Smooth muscle cell (in vitro differentiated cells): Measurements from ENCODE around the gene TSPAN10. TPM values are rescaled to one million over a fixed set of nuclear protein-coding genes. Genes with fewer than 3 reads are reported as not detected.
"Not testable (repeated sequence)": the region's sequence is repeated elsewhere in the genome, so short reads cannot be mapped to it uniquely, and the experiment has no call there.

Experiments
- DNase-seq: peaks from one replicate; lab custom pipeline; 2025; ENCODE audit not compliant: unreplicated experiment; lab: John Stamatoyannopoulos, UW
- H2AFZ ChIP-seq: fragments of 200-600 bp; sonication (generic); 2 replicates; pipeline ENCODE4 v1.6.0; 2016; ENCODE audit warnings: antibody characterized with exemption, low read depth, mild to moderate bottlenecking
- H3F3A ChIP-seq: fragments of 200-600 bp; sonication (generic); 2 replicates; pipeline ENCODE4 v1.6.0; 2017; ENCODE audit warnings: antibody characterized with exemption, low read depth
- H3K27ac ChIP-seq: fragments of 200-600 bp; sonication (generic); 2 replicates; pipeline ENCODE4 v1.5.1; 2016; ENCODE audit warnings: low read depth, mild to moderate bottlenecking
- H3K27me3 ChIP-seq: fragments of 200-600 bp; sonication (generic); 2 replicates; pipeline ENCODE4 v1.6.1; 2016; ENCODE audit warnings: low read depth, mild to moderate bottlenecking
- H3K36me3 ChIP-seq: fragments of 200-600 bp; sonication (generic); 2 replicates; pipeline ENCODE4 v1.5.1; 2016; ENCODE audit warnings: low read depth
- H3K4me1 ChIP-seq: fragments of 200-600 bp; sonication (generic); 2 replicates; pipeline ENCODE4 v1.5.1; 2016; ENCODE audit warnings: low read depth
- H3K4me2 ChIP-seq: fragments of 200-600 bp; sonication (generic); 2 replicates; pipeline ENCODE4 v1.6.0; 2016; ENCODE audit warnings: mild to moderate bottlenecking
- H3K4me3 ChIP-seq: fragments of 200-600 bp; sonication (generic); 2 replicates; pipeline ENCODE4 v1.5.1; 2016; ENCODE audit warnings: mild to moderate bottlenecking
- H3K79me2 ChIP-seq: fragments of 200-600 bp; sonication (generic); 2 replicates; pipeline ENCODE4 v1.6.0; 2016; ENCODE audit warnings: low read depth, mild to moderate bottlenecking
- H3K9ac ChIP-seq: fragments of 200-600 bp; sonication (generic); 2 replicates; pipeline ENCODE4 v1.6.0; 2016; ENCODE audit warnings: low read depth
- H3K9me3 ChIP-seq: fragments of 200-600 bp; sonication (generic); replicated peaks from 2 replicates; pipeline ENCODE4 v1.5.1; 2016; ENCODE audit warnings: low read depth
- H4K20me1 ChIP-seq: fragments of 200-600 bp; sonication (generic); 2 replicates; pipeline ENCODE4 v1.6.0; 2016; ENCODE audit warnings: low read depth
- WGBS: methylation state at CpG from one replicate; pipeline ENCODE4 v1.1.7; 2016; ENCODE audit warnings: low lambda C conversion rate; 5-methylcytosine and 5-hydroxymethylcytosine counted together
- polyA plus RNA-seq: library from polyadenylated mRNA; unstranded; fragments of >200 nt; fragmentation: Nextera tagmentation; extraction: Ambion mirVana; gene quantifications from 2 replicates; pipeline ENCODE4 v1.2.1, GENCODE V29; 2016
- total RNA-seq: library from RNA; depleted of rRNA; stranded (reverse); fragments of >200 nt; gene quantifications from 2 replicates; pipeline ENCODE4 v1.2.3, GENCODE V29; 2014
- TF ChIP-seq, protein P1 (sequence below): fragments of 200-600 bp; sonication (generic); IDR thresholded peaks from 2 replicates; pipeline ENCODE4 v1.5.1; 2017; ENCODE audit warnings: borderline replicate concordance, mild to moderate bottlenecking, antibody characterized with exemption; ENCODE audit not compliant: insufficient read depth, poor library complexity, severe bottlenecking

The TSPAN10 gene
- total and polyA plus RNA-seq, 2 experiments from 2014 or later: 0.67 to 1.2 TPM

DNA sequence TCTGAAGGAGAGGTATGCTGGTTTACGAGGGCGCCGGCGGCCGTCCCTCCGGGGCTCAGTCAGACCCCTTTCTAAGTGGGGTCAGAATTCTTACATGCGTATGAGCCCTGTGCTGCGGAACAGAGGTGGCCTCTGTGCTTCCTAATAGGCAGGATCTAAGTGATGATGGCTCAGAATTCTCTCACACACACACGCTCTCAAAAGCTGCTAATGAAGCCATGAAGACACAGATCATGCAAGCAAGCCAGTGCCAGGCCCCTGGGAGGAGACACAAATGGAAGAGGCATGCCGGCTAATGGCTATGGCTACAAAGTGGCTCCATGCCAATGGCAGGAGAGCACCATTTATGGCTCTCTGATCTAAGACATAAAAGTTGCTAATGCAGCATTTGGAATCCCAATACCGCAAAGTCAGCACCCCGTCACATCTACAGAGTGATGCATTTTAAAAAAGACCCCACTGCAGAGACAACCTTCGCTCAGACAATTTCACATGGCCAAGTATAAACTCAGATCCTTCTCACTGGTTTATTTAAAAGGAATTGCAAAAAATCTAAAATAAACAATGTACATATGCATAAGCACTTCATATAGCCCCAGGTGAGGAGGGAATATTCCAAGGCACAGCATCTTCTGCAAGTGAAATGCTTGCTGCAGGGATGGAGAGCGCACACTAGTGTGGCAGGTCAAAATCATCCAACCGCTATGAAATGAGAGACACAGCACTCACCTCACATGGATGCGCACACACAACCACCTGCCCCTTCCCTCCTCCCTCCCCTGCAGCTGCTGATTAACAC lies 24.6 kb upstream of the TSPAN10 start:
- H3K36me3 ChIP-seq: peaks cover 6% of the 10 kb centered on the region
- H2AFZ ChIP-seq: no peak overlapping the region
- no peak overlapping the region for H3K27ac ChIP-seq
- no peaks in the 10 kb centered on the region for H3K4me1 ChIP-seq
- H4K20me1 ChIP-seq: peaks cover 92% of the 10 kb centered on the region
- no peak overlapping the region for H3K4me3 ChIP-seq
- H3K9me3 ChIP-seq: no peaks in the 10 kb centered on the region
- no peak overlapping the region for H3K9ac ChIP-seq
- WGBS: 85% methylated on average over 16 of the region's 16 CpGs
- H3F3A ChIP-seq: peaks cover 5% of the 10 kb centered on the region
- H3K79me2 ChIP-seq: peaks cover 72% of the 10 kb centered on the region
- no peak for DNase-seq
- no peak overlapping the region for H3K4me2 ChIP-seq
- no peaks in the 10 kb centered on the region for H3K27me3 ChIP-seq
- TF ChIP-seq, protein P1, sequence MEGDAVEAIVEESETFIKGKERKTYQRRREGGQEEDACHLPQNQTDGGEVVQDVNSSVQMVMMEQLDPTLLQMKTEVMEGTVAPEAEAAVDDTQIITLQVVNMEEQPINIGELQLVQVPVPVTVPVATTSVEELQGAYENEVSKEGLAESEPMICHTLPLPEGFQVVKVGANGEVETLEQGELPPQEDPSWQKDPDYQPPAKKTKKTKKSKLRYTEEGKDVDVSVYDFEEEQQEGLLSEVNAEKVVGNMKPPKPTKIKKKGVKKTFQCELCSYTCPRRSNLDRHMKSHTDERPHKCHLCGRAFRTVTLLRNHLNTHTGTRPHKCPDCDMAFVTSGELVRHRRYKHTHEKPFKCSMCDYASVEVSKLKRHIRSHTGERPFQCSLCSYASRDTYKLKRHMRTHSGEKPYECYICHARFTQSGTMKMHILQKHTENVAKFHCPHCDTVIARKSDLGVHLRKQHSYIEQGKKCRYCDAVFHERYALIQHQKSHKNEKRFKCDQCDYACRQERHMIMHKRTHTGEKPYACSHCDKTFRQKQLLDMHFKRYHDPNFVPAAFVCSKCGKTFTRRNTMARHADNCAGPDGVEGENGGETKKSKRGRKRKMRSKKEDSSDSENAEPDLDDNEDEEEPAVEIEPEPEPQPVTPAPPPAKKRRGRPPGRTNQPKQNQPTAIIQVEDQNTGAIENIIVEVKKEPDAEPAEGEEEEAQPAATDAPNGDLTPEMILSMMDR: no peak

DNA sequence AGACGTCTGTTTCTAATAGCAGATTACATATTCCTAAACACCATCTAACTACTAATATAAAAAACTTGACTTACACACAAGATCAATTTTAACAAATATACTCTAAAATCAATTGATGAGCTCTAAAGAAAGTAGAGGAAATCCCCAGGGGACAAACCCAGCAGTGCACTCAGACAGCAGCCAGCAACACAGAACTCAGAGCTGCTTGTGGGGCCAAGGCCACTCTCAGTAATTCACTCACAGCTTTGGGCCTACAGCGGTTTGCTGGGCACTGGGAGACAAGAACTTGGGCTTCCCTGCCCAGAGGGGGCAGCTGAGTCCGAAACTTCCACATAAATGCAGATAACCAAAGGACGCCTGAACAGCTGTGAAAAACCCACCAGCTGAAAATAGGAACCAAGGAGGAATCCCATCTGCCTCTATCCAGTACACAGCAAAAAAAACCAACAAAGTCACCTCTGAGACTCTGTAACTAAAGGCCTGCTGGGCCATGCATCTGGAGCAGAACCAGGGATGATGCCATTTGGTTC lies 21.5 kb upstream of the TSPAN10 start:
- no peaks in the 10 kb centered on the region for H3K4me1 ChIP-seq
- peaks cover 73% of the 10 kb centered on the region for H3K79me2 ChIP-seq
- H2AFZ ChIP-seq: no peak overlapping the region
- H3F3A ChIP-seq: peaks cover 5% of the 10 kb centered on the region
- no peak for DNase-seq
- TF ChIP-seq, protein P1: no peak
- no peak overlapping the region for H3K4me3 ChIP-seq
- peaks cover 77% of the 10 kb centered on the region for H4K20me1 ChIP-seq
- peak overlapping the region; percentile 68 for H3K4me2 ChIP-seq
- H3K27ac ChIP-seq: peak overlapping the region; percentile 86
- no peaks in the 10 kb centered on the region for H3K27me3 ChIP-seq
- no peak overlapping the region for H3K9ac ChIP-seq
- H3K9me3 ChIP-seq: no peaks in the 10 kb centered on the region
- peaks cover 6% of the 10 kb centered on the region for H3K36me3 ChIP-seq
- WGBS: 100% methylated on average over 4 of the region's 4 CpGs

DNA sequence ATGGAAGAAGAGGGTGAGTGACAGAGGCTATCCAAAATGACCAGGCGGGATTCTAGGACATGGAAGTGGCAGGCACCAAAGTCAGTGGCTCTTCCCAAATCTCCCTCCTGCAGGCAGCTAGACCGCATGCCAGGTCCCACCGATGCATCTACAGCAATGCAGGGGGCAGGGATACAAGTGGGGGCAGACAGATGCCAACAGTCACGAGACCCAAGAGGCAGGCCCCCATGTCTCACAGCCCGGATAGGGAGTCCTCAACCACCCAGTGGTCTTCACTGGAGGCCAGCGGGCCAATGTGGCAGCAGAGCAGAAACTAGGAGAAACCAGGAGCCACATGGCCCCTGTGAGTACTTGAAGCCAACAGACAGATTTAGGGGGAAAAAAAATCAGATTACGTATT lies 20.1 kb upstream of the TSPAN10 start:
- Histone ChIP-seq H3K9ac (no peak overlapping the region), H3K27ac (no peak overlapping the region), H4K20me1 (peaks cover 85% of the 10 kb centered on the region), H2AFZ (no peak overlapping the region), H3K4me1 (no peaks in the 10 kb centered on the region), H3K4me2 (no peak overlapping the region), H3F3A (peaks cover 5% of the 10 kb centered on the region), H3K27me3 (no peaks in the 10 kb centered on the region), H3K79me2 (peaks cover 83% of the 10 kb centered on the region), H3K9me3 (no peaks in the 10 kb centered on the region), H3K4me3 (no peak overlapping the region), H3K36me3 (peaks cover 18% of the 10 kb centered on the region)
- TF ChIP-seq, protein P1: no peak
- 98% methylated on average over 7 of the region's 7 CpGs for WGBS
- DNase-seq: no peak

DNA sequence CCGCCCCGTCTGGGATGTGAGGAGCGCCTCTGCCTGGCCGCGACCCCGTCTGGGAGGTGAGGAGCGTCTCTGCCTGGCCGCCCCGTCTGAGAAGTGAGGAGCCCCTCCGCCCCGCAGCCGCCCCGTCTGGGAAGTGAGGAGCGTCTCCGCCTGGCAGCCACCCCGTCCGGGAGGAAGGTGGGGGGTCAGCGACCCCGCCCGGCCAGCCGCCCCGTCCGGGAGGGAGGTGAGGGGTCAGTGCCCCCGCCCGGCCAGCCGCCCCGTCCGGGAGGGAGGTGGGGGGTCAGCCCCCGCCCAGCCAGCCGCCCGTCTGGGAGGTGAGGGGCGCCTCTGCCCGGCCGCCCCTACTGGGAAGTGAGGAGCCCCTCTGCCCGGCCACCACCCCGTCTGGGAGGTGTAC lies 18.7 kb upstream of the TSPAN10 start:
- H3K9me3 ChIP-seq, H3K4me1 ChIP-seq, H3K27me3 ChIP-seq, H3K4me2 ChIP-seq, DNase-seq, H3F3A ChIP-seq, H3K27ac ChIP-seq, H2AFZ ChIP-seq, H3K9ac ChIP-seq, H3K4me3 ChIP-seq: not testable (repeated sequence)
- H3K79me2 ChIP-seq: peaks cover 80% of the 10 kb centered on the region
- WGBS: no CpG with 5 or more reads among the region's 36 CpGs
- H3K36me3 ChIP-seq: peaks cover 14% of the 10 kb centered on the region
- H4K20me1 ChIP-seq: peaks cover 83% of the 10 kb centered on the region
